ENCODE measurements around the gene MID1. TPM values are rescaled to one million over a fixed set of nuclear protein-coding genes. Genes with fewer than 3 reads are reported as not detected.
A peak's percentile ranks its signal among the peaks of the same experiment; 100 is the strongest.

Gene MID1
- total RNA-seq, 1 experiment from 2014 or later: 0.04 TPM

DNA sequence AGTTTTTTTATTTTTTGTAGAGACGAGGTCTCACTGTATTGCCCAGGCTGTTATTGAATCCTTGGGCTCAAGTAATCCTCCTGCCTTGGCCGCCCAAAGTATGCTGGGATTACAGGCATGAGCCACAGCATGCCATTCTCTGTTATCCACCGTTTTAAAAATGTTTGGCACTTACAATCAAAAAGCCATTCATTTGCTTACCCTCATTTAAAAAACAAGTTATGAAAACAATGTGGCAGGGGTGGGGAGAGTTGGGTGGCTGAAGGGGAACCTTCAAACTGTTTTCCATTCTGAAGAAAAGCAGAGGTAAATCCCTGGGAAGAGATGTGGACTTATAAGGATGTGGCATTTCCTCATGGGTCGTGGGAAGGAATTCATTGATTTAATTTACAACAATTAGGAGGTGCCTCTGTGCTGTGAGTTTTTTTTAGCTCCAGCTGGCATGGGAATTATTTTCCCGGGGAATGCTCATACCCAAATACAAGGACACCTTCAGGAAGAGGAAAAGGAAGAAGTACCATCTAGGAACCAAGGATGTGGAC is 103.5 kb downstream of the MID1 start:
- Histone ChIP-seq H3K9ac (ENCODE audit: low read length) (no peak overlapping the region), H3K27ac (ENCODE audit: low read length) (no peak overlapping the region), H3K27me3 (ENCODE audit: low read length) (no peaks in the 10 kb centered on the region), H3K4me1 (ENCODE audit: low read length) (no peaks in the 10 kb centered on the region), H4K20me1 (ENCODE audit: insufficient read depth, low read depth, low read length) (no peaks in the 10 kb centered on the region), H2AFZ (ENCODE audit: low read length) (no peak overlapping the region), H3K4me2 (ENCODE audit: low read depth, low read length, poor library complexity, severe bottlenecking) (no peak overlapping the region), H3K4me3 (ENCODE audit: low read length) (no peak overlapping the region), H3K36me3 (ENCODE audit: insufficient read depth, low read length) (no peaks in the 10 kb centered on the region), H3K9me3 (ENCODE audit: low read length) (no peaks in the 10 kb centered on the region), H3K79me2 (ENCODE audit: low read length) (no peaks in the 10 kb centered on the region), H3K9me2 (replicated peaks; ENCODE audit: insufficient read depth, low read length) (no peaks in the 10 kb centered on the region)
- DNase-seq: no peak

DNA sequence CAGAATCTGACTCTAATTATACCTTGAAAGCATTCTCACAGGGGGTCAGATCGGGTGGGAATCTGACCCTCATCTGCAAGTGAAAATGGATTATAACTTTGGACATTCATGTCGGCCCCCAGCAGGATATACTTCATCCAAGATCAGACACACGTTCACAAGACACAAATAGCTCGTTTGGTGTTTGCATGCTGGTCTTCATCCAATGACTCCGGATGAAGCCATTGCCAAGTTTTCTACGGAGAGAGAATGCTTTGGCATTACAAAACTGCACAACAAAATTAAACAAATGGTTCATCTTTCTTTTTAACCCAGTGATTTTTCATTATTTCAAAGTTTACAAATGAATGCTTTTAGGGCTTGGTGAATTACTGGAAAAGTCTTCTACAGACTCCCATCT is 105.5 kb downstream of the MID1 start:
- Histone ChIP-seq H4K20me1 (ENCODE audit: insufficient read depth, low read depth, low read length) (no peaks in the 10 kb centered on the region), H2AFZ (ENCODE audit: low read length) (no peak overlapping the region), H3K79me2 (ENCODE audit: low read length) (no peaks in the 10 kb centered on the region), H3K4me2 (ENCODE audit: low read depth, low read length, poor library complexity, severe bottlenecking) (no peak overlapping the region), H3K9ac (ENCODE audit: low read length) (no peak overlapping the region), H3K36me3 (ENCODE audit: insufficient read depth, low read length) (no peaks in the 10 kb centered on the region), H3K9me2 (replicated peaks; ENCODE audit: insufficient read depth, low read length) (no peaks in the 10 kb centered on the region), H3K27ac (ENCODE audit: low read length) (no peak overlapping the region), H3K27me3 (ENCODE audit: low read length) (no peaks in the 10 kb centered on the region), H3K4me3 (ENCODE audit: low read length) (no peak overlapping the region), H3K9me3 (ENCODE audit: low read length) (no peaks in the 10 kb centered on the region), H3K4me1 (ENCODE audit: low read length) (no peaks in the 10 kb centered on the region)
- no peak for DNase-seq

DNA sequence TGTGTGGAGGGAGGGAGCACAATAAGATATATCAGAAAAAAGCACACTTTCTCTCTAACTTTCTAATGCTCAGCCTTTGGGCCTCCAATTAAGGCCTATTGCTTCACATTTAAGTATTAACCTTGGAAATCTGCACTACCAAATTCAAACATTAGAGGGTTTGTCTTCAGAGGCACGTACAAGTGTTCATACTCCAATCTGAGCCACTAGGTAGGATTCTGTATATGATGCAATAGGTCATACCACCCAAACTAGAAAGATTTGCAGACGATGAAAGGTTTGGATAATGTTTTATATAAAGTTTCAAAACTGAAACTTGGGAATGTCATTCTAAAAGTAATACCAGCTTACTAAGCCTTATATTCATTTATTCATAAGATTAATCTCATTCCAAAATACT is 106.4 kb downstream of the MID1 start:
- no peak overlapping the region for H3K4me3 ChIP-seq (ENCODE audit: low read length)
- H3K79me2 ChIP-seq (ENCODE audit: low read length): no peaks in the 10 kb centered on the region
- no peak overlapping the region for H3K9ac ChIP-seq (ENCODE audit: low read length)
- no peaks in the 10 kb centered on the region for H3K36me3 ChIP-seq (ENCODE audit: insufficient read depth, low read length)
- H4K20me1 ChIP-seq (ENCODE audit: insufficient read depth, low read depth, low read length): no peaks in the 10 kb centered on the region
- no peaks in the 10 kb centered on the region for H3K9me3 ChIP-seq (ENCODE audit: low read length)
- no peaks in the 10 kb centered on the region for H3K9me2 ChIP-seq (replicated peaks; ENCODE audit: insufficient read depth, low read length)
- H3K27ac ChIP-seq (ENCODE audit: low read length): no peak overlapping the region
- H3K4me2 ChIP-seq (ENCODE audit: low read depth, low read length, poor library complexity, severe bottlenecking): no peak overlapping the region
- H3K4me1 ChIP-seq (ENCODE audit: low read length): no peaks in the 10 kb centered on the region
- peak; percentile 47 for DNase-seq
- H3K27me3 ChIP-seq (ENCODE audit: low read length): no peaks in the 10 kb centered on the region
- H2AFZ ChIP-seq (ENCODE audit: low read length): no peak overlapping the region

DNA sequence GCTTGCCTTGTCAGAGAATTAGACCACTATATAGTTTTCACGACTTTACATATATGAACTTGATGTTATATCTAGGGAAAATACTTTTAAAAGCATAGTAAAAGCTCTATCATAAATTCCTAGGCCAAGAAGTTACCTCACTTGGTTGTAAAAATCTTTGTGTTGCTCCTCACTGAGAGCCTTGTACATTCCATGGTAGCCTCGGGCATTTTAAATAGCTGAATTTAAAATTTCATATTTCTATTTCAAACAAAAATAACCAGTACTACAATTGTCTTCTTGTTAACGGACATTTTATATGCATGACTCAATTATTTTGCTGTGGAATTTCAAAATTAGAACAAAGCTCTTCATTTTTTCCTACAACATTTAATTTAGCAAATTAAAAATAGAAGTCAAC is 107.6 kb downstream of the MID1 start:
- Histone ChIP-seq H3K79me2 (ENCODE audit: low read length) (no peaks in the 10 kb centered on the region), H3K4me3 (ENCODE audit: low read length) (no peak overlapping the region), H3K36me3 (ENCODE audit: insufficient read depth, low read length) (no peaks in the 10 kb centered on the region), H2AFZ (ENCODE audit: low read length) (no peak overlapping the region), H3K9me3 (ENCODE audit: low read length) (no peaks in the 10 kb centered on the region), H3K9me2 (replicated peaks; ENCODE audit: insufficient read depth, low read length) (no peaks in the 10 kb centered on the region), H3K4me2 (ENCODE audit: low read depth, low read length, poor library complexity, severe bottlenecking) (no peak overlapping the region), H3K9ac (ENCODE audit: low read length) (no peak overlapping the region), H4K20me1 (ENCODE audit: insufficient read depth, low read depth, low read length) (no peaks in the 10 kb centered on the region), H3K27me3 (ENCODE audit: low read length) (no peaks in the 10 kb centered on the region), H3K4me1 (ENCODE audit: low read length) (no peaks in the 10 kb centered on the region), H3K27ac (ENCODE audit: low read length) (no peak overlapping the region)
- no peak for DNase-seq

DNA sequence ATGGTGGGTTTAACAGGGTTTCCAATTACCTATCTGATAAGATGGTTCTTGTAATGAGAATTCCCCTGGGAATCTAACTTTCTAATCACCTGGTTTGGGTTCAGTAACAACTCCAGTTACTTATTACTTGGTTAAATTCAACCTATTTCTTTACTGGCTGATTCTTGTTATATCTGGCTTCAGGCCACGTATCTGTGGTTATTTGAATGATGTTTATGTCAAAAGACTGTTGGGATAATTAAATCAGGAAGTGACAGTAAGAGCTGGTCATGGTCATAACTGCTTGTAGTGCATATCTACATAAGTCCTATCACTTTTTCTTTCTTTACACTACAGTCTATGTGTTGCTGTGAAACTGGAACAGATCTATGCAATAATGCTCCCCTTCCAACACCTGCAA is 108.1 kb downstream of the MID1 start:
- H3K27me3 ChIP-seq (ENCODE audit: low read length): no peaks in the 10 kb centered on the region
- no peak overlapping the region for H3K4me2 ChIP-seq (ENCODE audit: low read depth, low read length, poor library complexity, severe bottlenecking)
- no peak overlapping the region for H3K4me3 ChIP-seq (ENCODE audit: low read length)
- H3K27ac ChIP-seq (ENCODE audit: low read length): no peak overlapping the region
- H3K9me2 ChIP-seq (replicated peaks; ENCODE audit: insufficient read depth, low read length): no peaks in the 10 kb centered on the region
- no peak for DNase-seq
- no peak overlapping the region for H2AFZ ChIP-seq (ENCODE audit: low read length)
- H3K4me1 ChIP-seq (ENCODE audit: low read length): no peaks in the 10 kb centered on the region
- H3K36me3 ChIP-seq (ENCODE audit: insufficient read depth, low read length): no peaks in the 10 kb centered on the region
- no peaks in the 10 kb centered on the region for H4K20me1 ChIP-seq (ENCODE audit: insufficient read depth, low read depth, low read length)
- H3K79me2 ChIP-seq (ENCODE audit: low read length): no peaks in the 10 kb centered on the region
- H3K9ac ChIP-seq (ENCODE audit: low read length): no peak overlapping the region
- H3K9me3 ChIP-seq (ENCODE audit: low read length): no peaks in the 10 kb centered on the region

DNA sequence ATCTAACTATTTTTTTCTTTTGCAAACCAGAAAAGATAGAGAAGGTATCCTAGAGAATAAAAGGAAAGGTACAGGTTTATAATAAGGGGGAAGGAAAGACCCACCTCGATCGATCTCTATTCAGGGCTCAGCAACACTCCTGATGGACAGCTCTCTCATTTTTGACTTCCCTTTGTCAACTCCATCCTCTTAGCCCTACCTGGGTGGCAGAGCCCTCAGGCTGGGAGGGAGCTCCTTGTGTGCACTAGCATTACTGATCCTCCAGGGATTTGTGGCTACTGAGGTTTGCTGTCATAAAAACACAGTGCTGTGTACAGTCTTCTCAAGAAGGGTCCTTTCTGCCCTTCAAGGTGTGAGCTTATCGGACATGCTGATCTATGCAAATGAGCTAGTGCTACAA is 111.0 kb downstream of the MID1 start:
- H3K9me3 ChIP-seq (ENCODE audit: low read length): no peaks in the 10 kb centered on the region
- no peak overlapping the region for H3K27ac ChIP-seq (ENCODE audit: low read length)
- no peak overlapping the region for H3K9ac ChIP-seq (ENCODE audit: low read length)
- H4K20me1 ChIP-seq (ENCODE audit: insufficient read depth, low read depth, low read length): no peaks in the 10 kb centered on the region
- no peaks in the 10 kb centered on the region for H3K36me3 ChIP-seq (ENCODE audit: insufficient read depth, low read length)
- DNase-seq: no peak
- H3K4me1 ChIP-seq (ENCODE audit: low read length): no peaks in the 10 kb centered on the region
- H3K27me3 ChIP-seq (ENCODE audit: low read length): no peaks in the 10 kb centered on the region
- H3K4me3 ChIP-seq (ENCODE audit: low read length): no peak overlapping the region
- H3K79me2 ChIP-seq (ENCODE audit: low read length): no peaks in the 10 kb centered on the region
- H3K4me2 ChIP-seq (ENCODE audit: low read depth, low read length, poor library complexity, severe bottlenecking): no peak overlapping the region
- no peak overlapping the region for H2AFZ ChIP-seq (ENCODE audit: low read length)
- no peaks in the 10 kb centered on the region for H3K9me2 ChIP-seq (replicated peaks; ENCODE audit: insufficient read depth, low read length)

DNA sequence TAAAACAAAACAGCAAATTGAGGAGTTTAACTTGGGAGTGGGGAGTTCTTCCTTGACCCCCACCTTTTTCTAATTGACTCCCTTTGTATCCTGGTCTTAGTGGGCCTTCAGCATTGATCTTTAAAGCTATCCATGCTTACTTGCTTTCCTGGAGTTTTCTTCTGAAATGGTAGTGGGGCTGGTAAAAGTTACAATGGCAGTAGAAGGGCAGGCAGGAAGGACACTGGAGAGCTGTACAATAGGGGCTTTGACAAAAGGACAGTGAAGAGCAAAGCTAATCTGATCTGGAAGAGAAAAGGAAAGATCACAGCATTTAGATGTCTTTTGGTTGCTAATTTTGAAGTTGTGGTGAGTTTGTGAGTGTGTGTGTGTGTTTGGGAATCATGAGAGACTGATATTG is 111.5 kb downstream of the MID1 start:
- DNase-seq: no peak
- H3K9me2 ChIP-seq (replicated peaks; ENCODE audit: insufficient read depth, low read length): no peaks in the 10 kb centered on the region
- no peak overlapping the region for H3K4me2 ChIP-seq (ENCODE audit: low read depth, low read length, poor library complexity, severe bottlenecking)
- no peaks in the 10 kb centered on the region for H3K9me3 ChIP-seq (ENCODE audit: low read length)
- H3K27me3 ChIP-seq (ENCODE audit: low read length): no peaks in the 10 kb centered on the region
- H2AFZ ChIP-seq (ENCODE audit: low read length): no peak overlapping the region
- H3K79me2 ChIP-seq (ENCODE audit: low read length): no peaks in the 10 kb centered on the region
- H3K27ac ChIP-seq (ENCODE audit: low read length): no peak overlapping the region
- no peaks in the 10 kb centered on the region for H4K20me1 ChIP-seq (ENCODE audit: insufficient read depth, low read depth, low read length)
- H3K36me3 ChIP-seq (ENCODE audit: insufficient read depth, low read length): no peaks in the 10 kb centered on the region
- H3K9ac ChIP-seq (ENCODE audit: low read length): no peak overlapping the region
- H3K4me1 ChIP-seq (ENCODE audit: low read length): no peaks in the 10 kb centered on the region
- no peak overlapping the region for H3K4me3 ChIP-seq (ENCODE audit: low read length)

DNA sequence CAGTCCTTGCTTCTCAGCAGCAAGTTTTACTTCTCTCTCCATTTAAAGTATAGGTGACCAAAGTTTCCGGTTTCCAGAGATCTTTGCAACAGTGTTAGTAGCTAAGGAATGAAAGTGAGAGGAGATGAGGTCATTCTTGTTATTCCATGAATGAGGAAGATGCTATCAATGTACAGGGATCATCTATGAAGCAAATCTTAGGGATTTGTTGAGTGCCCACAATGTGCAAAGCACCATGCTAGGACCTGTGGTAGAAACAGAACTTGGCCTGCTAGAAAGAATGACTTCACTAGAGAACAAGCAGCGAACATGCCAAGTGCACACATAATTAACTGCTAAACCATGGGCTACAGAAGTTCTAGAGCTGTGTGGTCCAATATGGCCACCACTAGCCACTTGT is 112.5 kb downstream of the MID1 start:
- Histone ChIP-seq H2AFZ (ENCODE audit: low read length) (no peak overlapping the region), H3K36me3 (ENCODE audit: insufficient read depth, low read length) (no peaks in the 10 kb centered on the region), H3K9me3 (ENCODE audit: low read length) (no peaks in the 10 kb centered on the region), H3K79me2 (ENCODE audit: low read length) (no peaks in the 10 kb centered on the region), H3K27ac (ENCODE audit: low read length) (no peak overlapping the region), H3K4me2 (ENCODE audit: low read depth, low read length, poor library complexity, severe bottlenecking) (no peak overlapping the region), H3K9me2 (replicated peaks; ENCODE audit: insufficient read depth, low read length) (no peaks in the 10 kb centered on the region), H4K20me1 (ENCODE audit: insufficient read depth, low read depth, low read length) (no peaks in the 10 kb centered on the region), H3K27me3 (ENCODE audit: low read length) (no peaks in the 10 kb centered on the region), H3K4me1 (ENCODE audit: low read length) (no peaks in the 10 kb centered on the region), H3K9ac (ENCODE audit: low read length) (no peak overlapping the region), H3K4me3 (ENCODE audit: low read length) (no peak overlapping the region)
- no peak for DNase-seq

DNA sequence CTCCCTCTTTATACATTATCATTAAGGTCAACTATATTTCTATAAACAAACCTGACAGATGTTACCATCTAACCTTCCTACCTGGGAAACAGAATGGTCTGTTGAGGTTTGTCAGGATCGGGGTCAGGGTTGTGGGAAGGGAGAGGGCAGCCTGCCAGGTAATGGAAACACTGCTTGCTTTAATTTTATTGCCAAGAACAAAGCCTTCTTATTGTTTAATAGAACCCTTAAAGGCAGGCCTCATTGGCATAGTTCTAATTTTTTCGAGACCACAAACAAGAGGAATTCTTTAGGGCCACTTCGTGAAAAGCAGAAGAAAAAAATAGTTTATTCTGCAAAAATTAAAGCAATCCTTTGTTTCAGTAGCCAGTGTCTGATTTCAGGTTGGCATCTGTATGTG is 113.2 kb downstream of the MID1 start:
- no peak overlapping the region for H3K27ac ChIP-seq (ENCODE audit: low read length)
- no peak overlapping the region for H3K9ac ChIP-seq (ENCODE audit: low read length)
- H3K4me1 ChIP-seq (ENCODE audit: low read length): no peaks in the 10 kb centered on the region
- DNase-seq: no peak
- H3K36me3 ChIP-seq (ENCODE audit: insufficient read depth, low read length): no peaks in the 10 kb centered on the region
- H3K9me2 ChIP-seq (replicated peaks; ENCODE audit: insufficient read depth, low read length): no peaks in the 10 kb centered on the region
- H3K27me3 ChIP-seq (ENCODE audit: low read length): no peaks in the 10 kb centered on the region
- H3K4me3 ChIP-seq (ENCODE audit: low read length): no peak overlapping the region
- no peaks in the 10 kb centered on the region for H3K79me2 ChIP-seq (ENCODE audit: low read length)
- H3K9me3 ChIP-seq (ENCODE audit: low read length): no peaks in the 10 kb centered on the region
- H4K20me1 ChIP-seq (ENCODE audit: insufficient read depth, low read depth, low read length): no peaks in the 10 kb centered on the region
- H3K4me2 ChIP-seq (ENCODE audit: low read depth, low read length, poor library complexity, severe bottlenecking): no peak overlapping the region
- H2AFZ ChIP-seq (ENCODE audit: low read length): no peak overlapping the region
